Measurements from ENCODE around the gene CEP83.

DNA sequence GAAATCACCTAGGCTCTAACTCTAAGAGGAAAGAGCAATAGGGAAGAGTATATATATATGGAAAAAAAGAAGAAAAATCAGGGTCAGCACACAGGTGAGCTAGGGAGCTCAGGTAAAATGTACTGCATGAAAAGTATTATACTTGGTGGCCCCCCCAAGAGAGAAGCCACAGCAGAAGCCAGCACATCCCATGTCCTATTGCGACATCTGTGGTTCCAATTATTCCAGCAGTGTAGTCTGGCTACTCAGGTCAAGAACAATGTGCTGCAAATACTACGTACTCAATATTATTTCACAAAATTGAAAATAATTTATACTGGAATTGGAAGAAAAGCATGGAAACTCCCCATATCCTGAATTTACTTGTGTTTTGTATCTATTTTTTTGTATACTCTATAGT lies 85.5 kb downstream of the CEP83 start:
- no peak for TF ChIP-seq ZNF274 (IDR thresholded peaks at IDR 0.05; ENCODE audit: low read depth, low read length)
- no peak for TF ChIP-seq SUZ12 (IDR thresholded peaks at IDR 0.05; ENCODE audit: extremely low read depth, insufficient read depth, insufficient read length)
- TF ChIP-seq YY1 (IDR thresholded peaks at IDR 0.05; ENCODE audit: insufficient read depth, insufficient read length): no peak
